ENCODE results near the gene UNC13C.

DNA sequence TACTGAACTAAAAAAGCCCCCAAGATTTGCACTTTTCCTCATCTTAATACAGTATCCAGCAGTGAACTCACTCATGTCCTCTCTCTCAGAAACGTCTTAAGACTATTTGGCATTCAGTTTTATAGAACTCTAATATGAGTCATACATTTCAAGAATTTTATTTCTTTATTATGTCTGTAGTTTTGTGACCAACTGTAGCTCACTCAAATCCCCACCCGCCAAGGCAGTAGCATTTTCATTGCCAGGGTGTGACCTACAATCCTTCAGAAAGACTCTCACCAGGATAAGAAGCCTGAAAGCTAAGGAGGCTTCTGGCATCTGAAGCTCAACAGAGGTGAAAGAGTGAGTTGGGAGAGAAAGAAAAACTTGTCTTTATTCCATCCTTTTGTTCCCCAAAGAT is 681.4 kb downstream of the UNC13C start:
- TF ChIP-seq, protein P1, sequence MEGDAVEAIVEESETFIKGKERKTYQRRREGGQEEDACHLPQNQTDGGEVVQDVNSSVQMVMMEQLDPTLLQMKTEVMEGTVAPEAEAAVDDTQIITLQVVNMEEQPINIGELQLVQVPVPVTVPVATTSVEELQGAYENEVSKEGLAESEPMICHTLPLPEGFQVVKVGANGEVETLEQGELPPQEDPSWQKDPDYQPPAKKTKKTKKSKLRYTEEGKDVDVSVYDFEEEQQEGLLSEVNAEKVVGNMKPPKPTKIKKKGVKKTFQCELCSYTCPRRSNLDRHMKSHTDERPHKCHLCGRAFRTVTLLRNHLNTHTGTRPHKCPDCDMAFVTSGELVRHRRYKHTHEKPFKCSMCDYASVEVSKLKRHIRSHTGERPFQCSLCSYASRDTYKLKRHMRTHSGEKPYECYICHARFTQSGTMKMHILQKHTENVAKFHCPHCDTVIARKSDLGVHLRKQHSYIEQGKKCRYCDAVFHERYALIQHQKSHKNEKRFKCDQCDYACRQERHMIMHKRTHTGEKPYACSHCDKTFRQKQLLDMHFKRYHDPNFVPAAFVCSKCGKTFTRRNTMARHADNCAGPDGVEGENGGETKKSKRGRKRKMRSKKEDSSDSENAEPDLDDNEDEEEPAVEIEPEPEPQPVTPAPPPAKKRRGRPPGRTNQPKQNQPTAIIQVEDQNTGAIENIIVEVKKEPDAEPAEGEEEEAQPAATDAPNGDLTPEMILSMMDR (IDR thresholded peaks at IDR 0.05): no peak
- no peak for TF ChIP-seq POLR2A (IDR thresholded peaks at IDR 0.05)
